ENCODE measurements around the gene GPR21. TPM values are rescaled to one million over a fixed set of nuclear protein-coding genes. Genes with fewer than 3 reads are reported as not detected.

The GPR21 gene, protein sequence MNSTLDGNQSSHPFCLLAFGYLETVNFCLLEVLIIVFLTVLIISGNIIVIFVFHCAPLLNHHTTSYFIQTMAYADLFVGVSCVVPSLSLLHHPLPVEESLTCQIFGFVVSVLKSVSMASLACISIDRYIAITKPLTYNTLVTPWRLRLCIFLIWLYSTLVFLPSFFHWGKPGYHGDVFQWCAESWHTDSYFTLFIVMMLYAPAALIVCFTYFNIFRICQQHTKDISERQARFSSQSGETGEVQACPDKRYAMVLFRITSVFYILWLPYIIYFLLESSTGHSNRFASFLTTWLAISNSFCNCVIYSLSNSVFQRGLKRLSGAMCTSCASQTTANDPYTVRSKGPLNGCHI
- 0.20 and 0.49 TPM in 2 replicates for total RNA-seq (2014; rRNA removed; shearing (Covaris generic))
- polyA plus RNA-seq (2014; cell fraction: nucleus; rRNA removed) = not detected in 2 replicates

DNA sequence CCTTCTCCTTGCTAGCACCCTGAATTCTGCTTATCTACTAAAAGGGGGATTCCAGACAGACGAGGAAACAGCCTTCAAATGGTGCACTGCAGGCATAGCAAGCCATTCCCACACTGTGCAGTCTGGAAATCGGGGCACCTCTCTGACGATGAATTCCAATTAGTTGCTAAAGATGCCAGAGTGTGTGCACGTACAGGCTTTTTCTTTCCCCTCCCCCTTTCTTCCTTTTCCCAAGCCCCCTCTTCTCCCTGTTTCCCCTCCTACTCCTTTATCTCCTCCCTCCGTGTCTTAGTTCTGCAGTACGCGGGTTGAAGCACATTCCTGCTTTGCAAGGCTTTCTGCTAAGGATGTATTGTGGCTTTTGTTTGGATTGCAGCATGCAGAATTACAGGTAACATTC, at the start of gene GPR21:
Gene GPR21 (plus strand): TSS at position 316 of the 400 bp plus-strand sequence. CDS start 900 bp downstream, outside the sequence.
- no peak for DNase-seq (ENCODE audit: extremely low read depth, low read depth)

DNA sequence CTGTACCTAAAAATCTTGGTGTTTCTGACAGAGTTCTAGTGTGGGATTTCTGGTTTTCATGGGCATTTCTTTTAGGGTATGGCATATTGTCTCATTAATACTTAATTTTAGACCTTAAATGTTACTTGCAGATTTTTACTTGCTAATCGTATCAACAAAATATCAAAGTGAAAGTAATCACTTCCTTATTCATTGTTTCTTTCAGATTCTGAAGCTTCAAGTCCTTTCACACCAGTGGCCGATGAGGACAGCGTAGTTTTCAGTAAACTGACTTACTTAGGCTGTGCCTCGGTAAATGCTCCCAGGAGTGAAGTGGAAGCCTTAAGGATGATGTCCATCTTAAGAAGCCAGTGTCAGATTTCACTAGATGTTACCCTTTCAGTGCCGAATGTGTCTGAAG, 47.5 kb upstream of the GPR21 start:
- no peak for DNase-seq (ENCODE audit: extremely low read depth, low read depth)

DNA sequence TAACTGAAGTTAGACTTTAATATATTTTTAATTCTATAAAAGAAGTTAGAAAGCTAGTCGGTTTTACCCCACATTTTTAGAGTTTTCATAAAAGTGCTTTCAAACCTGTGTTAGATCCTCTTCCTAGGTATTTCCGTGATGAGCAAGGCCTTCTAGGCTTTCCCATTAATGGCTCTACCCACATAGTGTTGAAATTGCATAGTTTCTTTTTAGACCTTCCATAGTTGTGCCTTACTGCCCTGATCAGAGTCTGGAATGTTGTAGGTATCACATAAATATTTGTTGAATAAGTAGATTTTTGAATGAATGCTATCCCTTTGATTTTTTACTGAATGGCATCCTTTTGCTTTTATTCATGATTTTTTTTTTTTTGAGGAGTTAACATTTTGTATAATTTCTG, 45.3 kb upstream of the GPR21 start:
- no peak for DNase-seq (ENCODE audit: extremely low read depth, low read depth)

DNA sequence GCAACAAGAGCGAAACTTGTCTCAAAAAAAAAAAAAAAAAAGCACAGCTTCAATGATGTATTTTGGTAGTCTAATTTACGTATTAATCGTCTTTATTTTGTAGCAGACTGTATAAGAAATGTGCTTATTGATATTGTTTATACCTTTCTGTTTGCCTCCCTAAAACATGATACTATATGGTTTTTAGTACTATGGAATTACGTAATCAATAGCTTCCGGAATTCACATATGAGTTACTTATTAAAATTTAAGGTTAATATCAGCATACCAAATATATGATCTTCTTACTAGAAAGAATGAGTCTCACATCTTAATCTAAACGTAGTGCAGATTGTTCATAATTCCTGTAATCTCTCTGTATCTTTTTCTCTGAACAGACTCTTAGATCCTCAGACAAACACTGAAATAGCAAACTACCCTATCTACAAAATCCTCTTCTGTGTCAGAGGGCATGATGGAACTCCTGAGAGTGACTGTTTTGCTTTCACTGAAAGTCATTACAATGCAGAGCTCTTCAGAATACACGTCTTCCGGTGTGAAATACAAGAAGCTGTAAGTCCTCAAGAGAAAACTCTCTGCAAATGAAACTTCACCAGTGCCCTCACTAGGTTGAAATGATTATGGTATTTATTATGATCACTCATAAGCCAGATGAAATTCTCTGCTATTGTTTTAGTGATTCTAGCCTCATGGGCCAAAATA, 44.4 kb upstream of the GPR21 start:
- no peak for DNase-seq (ENCODE audit: extremely low read depth, low read depth)

DNA sequence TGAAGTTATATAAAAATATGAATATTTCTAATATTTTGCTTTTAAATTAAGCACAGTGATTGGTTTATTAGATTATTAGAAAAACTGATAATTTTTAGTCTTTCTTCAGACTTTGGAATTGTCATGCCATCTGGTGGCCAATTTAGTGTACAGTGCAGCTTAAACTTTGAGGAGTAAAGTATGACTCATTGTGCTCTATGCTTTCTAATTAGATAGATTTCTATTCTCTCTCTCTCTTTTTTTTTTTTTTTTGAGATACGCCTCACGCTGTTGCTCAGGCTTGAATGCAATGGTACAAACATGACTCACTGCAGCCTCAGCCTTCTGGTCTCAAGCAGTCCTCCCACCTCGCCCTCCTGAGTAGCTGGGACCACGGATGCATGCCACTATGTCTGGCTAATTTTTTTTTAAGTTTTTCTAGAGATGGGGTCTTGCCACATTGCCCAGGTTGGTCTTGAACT, 42.1 kb upstream of the GPR21 start:
- peak; percentile 41 for DNase-seq (ENCODE audit: extremely low read depth, low read depth)

DNA sequence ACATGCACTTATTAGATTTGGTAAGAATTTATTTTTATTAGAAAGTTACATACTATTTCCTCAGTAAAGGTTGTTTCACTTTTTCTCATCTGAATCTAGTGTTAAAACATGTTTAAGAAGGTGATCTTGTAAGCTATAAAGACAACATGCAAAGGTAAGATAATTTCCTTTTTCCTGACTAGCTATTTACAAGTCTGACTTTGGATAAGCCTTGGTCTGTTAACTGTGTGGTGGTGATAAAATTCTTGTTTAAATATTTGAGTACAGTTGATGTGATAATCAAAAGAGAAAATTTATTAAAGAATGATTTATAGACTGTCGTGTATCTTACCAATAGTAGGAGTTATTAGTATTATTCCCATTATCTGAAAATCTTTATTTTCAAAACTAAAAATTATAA, 36.9 kb upstream of the GPR21 start:
- no peak for DNase-seq (ENCODE audit: extremely low read depth, low read depth)

DNA sequence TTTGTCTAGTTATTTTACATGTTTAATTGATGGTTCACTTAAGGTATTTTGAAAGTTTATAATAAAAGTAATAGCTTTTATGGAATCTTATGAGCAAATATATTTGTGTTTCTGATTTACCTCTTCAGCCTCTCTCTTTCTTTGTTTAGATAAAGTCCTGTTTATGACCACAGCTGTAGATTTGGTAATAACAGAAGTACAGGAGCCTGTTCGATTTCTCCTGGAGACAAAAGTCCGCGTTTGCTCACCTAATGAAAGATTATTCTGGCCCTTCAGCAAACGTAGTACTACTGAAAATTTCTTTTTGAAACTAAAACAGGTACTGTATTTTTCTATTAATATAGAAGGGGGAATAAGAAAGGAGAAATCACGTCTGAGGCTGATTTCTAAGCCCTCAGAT, 35.0 kb upstream of the GPR21 start:
- DNase-seq (ENCODE audit: extremely low read depth, low read depth) = no peak

DNA sequence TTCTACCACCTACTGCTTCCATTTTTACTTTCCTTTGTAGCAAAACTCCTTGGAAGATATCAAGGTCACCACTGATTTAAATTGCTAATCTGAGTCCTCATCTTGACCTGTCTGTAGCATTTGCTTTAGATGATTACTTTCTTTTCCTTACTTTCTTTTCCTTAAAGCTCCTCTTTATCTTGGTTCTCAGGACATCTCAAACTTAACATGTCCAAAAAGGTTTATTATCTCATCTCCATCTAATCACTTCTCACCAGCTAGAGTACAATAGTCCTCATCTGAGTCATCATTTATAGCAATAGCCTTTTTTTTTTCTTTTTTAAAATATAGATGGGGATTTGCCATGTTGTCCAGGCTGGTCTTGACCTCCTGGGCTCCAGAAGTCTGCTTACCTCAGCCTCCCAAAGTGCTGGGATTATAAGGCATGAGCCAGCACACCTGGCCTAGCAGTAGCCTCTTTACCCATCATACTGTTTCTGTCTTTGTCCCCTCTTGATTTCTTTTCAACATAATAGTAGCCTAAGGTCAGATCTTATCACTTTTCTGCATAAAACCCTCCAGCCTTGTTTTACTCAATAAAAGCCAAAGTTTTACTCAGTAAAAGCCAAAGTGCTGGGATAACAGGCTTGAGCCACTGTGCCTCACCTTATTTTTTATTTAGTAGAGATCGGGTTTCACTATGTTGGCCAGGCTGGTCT, 32.9 kb upstream of the GPR21 start:
- DNase-seq (ENCODE audit: extremely low read depth, low read depth) = no peak

DNA sequence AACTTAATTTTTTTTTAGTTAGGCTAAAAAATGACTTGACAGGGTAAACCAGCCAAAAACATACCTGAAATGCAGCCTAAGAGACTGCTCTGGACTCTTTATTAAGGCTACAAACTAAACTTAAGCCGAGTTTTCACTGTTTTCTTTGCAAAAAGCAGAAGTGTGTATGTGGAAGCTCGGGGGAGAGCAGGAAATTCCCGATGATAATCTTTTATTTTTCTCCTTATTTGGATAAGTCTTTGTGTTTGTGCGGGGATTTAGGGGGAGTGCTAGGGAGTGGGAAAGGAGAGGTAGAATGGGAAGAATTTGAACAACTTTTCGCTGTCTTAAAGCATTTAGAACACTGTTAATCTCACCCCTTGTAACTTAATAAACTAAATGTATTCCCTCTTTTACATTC, 30.7 kb upstream of the GPR21 start:
- DNase-seq (ENCODE audit: extremely low read depth, low read depth) = no peak

DNA sequence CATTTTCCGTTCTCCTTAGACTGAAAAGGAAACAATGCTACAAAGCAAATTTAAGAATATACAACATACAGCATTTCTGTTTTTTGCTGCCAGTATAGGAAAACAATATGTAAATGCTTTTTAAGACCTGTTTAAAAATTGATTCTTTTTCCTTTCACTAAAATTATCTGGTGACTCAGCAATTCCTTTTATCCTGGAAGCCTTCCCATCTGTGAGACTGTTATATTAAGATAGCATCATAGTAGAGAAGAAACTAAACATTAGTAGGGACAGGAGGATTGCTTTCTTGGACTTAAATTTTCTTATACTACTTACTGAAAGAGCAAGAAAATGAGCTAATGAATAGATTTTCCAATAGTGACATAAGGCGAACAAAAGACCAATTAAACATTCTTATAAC, 30.0 kb upstream of the GPR21 start:
- DNase-seq (ENCODE audit: extremely low read depth, low read depth) = no peak

DNA sequence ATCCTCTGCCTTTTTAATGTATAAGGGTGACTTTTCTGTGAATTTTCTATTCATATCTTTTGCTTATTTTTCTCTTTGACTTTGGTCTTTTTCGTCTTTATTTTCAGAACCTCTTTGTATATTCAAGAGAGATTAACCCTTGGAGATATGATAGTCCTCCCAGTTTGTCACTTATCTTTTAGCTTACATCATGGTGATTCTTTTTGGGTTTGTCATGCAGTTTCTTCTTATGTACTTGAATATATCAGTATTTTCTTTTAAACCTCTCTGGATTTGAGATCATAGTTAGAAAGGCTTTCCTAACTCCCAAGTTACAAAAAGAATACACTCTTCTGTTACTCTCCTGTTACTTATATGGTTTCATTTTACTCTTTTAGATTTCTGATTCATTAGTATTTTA, 27.5 kb upstream of the GPR21 start:
- no peak for DNase-seq (ENCODE audit: extremely low read depth, low read depth)

DNA sequence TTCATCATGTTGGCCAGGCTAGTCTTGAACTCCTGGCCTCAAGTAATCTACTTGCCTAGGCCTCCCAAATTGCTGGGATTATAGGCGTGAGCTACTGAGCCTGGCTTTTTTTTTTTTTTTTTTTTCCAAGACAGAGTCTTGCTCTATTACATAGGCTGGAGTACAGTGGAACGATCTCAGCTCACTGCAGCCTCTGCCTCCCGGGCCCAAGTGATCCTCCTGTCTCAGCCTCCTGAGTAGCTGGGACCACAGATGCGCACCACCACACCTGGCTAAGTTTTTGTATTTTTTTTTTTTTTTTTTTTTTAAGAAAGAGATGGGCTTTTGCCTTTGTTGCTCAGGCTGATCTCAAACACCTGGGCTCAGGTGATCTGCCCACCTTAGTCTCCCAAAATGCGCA, 26.2 kb upstream of the GPR21 start:
- no peak for DNase-seq (ENCODE audit: extremely low read depth, low read depth)

DNA sequence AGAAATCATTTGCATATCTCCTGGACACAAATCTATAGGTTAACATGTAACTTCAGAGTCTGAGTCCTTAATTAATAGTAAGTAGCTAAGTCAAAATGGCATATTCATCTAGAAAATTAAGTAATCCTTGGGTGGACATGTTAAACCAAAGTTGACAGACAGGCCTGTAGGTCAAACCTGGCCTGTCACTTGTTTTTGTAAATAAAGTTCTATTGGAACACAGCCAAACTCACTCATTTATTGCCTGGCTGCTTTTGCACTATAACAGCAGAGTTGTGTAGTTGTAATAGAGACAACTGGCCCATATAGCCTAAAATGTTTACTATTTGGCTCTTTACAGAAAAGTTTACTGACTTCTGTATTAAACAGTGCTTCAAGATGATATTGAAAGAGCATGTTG, 24.6 kb upstream of the GPR21 start:
- DNase-seq (ENCODE audit: extremely low read depth, low read depth) = no peak

DNA sequence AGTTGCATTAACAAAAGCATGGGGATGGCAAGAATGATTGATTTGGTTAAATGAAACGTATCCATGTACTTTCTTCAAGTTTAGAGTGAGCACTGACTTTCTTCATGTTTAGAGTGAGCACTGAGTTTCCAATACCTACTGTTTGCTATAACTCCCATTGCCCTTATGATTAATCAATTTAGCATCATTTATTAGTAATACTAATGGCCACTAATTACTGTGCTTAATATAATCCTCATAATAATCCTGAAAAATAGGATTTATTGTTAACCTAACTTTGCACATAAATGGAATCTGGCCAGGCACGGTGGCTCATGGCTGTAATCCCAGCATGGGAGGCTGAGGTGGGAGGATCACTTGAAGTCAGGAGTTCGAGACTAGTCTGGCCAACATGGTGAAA, 22.1 kb upstream of the GPR21 start:
- DNase-seq (ENCODE audit: extremely low read depth, low read depth) = no peak

DNA sequence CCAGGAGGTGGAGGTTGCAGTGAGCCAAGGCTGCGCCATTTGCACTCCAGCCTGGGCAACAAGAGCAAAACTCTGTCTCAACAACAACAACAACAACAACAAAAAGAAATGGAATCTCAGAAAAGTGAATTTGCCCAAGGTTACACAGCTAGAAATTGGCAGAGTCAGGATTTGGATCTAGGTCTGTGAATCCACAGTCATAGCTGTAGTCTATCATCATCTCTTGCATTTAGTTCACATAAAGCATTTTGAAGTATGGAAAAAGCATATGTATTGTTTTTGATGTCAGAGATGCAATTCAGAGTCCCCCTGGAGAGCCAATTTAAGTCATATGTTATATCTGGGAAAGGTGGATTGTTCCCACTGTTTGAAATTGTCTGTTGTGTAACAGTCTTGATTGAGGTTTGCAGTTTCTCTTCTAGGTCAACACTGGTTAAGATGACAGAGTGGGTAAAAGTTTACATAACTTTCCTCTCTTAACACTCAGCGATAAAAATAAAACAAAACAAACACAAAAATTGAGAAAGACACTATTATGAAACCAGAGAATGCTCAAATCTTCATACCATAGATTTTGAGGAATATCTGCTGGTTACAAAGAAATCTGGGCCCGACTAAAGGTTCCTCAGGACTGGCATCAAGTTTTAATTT, 21.5 kb upstream of the GPR21 start:
- DNase-seq (ENCODE audit: extremely low read depth, low read depth) = no peak

DNA sequence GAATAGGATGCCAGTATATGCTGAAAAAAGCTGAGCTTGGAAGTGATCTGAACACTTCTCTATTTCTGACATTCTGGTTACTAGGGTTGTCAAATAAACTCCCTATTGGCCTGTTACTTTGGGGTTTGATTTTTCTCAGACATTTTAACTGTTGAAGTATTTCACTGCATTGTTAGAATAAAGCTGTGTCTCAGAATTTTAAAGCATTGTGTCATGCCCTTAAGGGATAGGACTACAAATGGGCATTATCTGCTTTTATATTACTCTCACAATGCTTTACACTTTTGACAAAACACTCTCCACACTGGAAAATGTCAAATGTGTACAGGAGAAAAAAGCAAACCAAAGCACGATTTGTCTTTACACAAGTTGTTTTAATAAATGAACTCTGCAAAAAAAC, 16.8 kb upstream of the GPR21 start:
- no peak for DNase-seq (ENCODE audit: extremely low read depth, low read depth)

DNA sequence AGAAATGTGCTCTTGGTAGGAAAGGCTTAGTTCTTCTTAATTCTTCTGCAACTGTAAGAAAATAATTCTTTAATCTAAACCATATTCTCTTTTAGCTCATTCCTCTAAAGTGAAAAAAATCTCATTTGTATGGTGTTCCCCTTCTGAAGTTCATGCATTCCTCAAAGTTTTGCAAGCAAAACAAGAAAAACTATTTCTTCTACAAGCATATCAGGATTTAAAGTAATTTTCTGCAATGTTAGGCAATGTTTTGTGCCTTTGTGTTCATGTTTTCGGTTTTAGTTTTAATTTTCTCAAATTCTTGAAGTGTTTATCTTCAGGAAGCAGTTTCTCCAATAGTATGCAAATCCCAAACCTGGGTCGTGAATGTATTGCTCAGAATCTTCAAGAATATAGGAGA, 12.7 kb upstream of the GPR21 start:
- no peak for DNase-seq (ENCODE audit: extremely low read depth, low read depth)

DNA sequence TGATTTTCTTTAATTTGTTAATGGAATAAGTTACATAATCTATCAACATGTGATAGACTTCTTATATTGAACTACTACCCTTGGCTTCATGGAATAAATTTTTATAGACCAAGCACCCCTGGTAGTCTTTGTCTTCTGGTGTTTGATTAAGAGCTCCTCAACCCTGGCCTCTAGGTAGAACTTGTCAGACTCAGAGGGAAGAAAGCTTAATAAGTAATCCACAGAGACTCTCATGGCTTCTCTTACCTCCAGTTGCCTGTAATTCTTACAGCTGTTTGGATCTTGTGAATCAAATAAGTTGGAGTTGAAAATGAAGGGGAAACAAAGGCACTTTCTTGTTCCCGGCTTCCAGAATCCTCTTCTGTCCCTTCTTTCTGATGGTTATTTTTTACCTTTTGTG, 7.0 kb upstream of the GPR21 start:
- no peak for DNase-seq (ENCODE audit: extremely low read depth, low read depth)

DNA sequence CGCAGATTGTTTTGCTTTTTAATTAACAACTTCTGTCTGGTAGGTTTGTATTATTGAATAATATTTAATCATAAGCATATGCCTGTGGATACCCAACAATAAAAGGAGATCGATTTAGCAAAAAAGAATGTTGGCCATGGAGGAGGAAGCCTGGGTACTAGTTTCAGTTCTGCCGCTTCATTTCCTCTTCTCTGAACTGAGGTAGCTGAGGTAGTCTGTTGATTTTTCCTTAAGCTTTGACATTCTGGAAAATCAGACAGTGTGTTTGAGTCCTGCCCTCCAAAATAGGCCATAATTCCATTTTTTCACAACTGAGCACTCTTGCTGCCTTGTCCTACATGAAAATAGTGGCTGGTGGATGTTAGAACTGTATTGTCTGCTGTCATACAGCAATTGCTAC, 6.0 kb upstream of the GPR21 start:
- DNase-seq (ENCODE audit: extremely low read depth, low read depth) = no peak

DNA sequence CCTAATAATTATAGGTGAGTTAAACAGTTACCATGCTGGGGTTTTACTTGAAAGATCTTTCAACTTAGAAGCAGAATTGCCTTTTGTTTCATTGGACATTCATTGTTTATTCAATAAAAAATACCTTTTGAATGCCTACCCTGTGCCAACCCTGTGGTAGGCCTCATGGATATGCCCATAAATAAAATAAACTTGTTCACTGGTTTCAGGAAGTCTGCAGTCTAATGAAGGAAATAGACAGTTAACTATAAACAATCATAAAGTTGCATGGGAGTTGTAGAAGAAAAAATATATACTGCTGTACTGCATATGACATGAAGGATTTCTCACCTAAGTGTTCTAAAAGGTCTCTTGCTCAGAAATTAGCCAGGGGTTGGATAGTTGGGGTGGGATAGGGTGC, 5.3 kb upstream of the GPR21 start:
- no peak for DNase-seq (ENCODE audit: extremely low read depth, low read depth)

DNA sequence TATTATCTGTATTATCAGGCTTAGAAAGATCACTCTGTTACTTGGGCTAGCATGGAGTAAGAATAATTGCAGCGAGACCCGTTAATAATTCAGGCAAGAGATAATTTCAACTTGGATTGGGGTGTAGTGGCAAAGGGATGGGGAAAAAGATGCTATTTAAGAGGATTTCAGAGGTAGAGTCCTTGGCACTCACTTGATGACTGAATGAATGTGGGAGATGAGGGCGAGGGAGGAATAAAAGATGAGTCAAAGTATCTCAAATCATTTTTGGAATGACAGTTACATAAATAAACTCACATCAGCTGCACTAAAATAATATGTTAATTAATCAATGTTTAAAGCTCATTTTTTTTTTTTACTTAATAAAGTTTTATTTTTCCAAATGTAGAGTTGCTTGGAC, 4.5 kb upstream of the GPR21 start:
- DNase-seq (ENCODE audit: extremely low read depth, low read depth) = no peak

Data from NCI-H460 (cell line).